ENCODE results near the gene AP4S1.

Gene AP4S1

DNA sequence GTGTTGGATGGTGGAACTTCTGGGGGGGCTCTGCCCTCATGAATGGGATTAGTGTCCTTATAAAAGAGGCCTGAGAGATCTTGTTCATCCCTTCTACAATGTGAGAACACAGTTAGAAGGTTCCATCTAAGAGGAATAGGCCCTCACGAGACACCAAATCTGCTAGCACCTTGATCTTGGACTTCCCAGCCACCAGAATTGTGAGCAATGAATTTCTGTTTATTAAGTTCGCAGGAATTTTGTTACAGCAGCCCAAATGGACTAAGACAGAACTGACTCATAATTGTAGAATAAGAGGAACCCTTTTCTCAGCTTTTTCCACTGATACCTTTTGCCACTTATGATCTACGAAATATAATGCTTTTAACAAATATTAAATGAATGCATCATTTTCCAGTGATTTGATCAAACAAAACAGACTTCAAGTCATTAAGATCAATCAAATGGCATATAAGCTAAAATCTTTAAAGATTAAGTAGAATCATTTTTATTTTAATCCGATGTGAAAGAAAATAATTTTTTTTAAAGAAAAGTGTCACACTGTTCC is 113.9 kb downstream of the AP4S1 start:
- DNase-seq, result no peak

GRCh38 chr14:31142455-31143087 is 117.1 kb downstream of the AP4S1 start:
- DNase-seq, result no peak
